Measurements from ENCODE around the gene CASTOR1.

- TF ChIP-seq POLR2AphosphoS5 (IDR thresholded peaks at IDR 0.05), result no peak
- TF ChIP-seq CTCF (IDR thresholded peaks at IDR 0.05), result no peak
Measured at GRCh38 chr22:30273711-30274436, 15.4 kb downstream of the CASTOR1 start.

All from breast epithelium (tissue), 3 donors.